HepG2 (cell line): Measurements from ENCODE around the gene ANKS4B. TPM values are rescaled to one million over a fixed set of nuclear protein-coding genes. Genes with fewer than 3 reads are reported as not detected.

Experiments
- ATAC-seq: fragments of 200-7000 bp; cut with Tn5 transposase; 3 replicates; pipeline ENCODE4 v1.9.1; 2020; ENCODE audit warnings: mild to moderate bottlenecking, moderate library complexity
- BruUV-seq: library from RNA; stranded (reverse); fragments of 400-500 nt; replicated peaks from 2 replicates; lab custom pipeline; 2021; lab: Mats Ljungman, UMichigan
- CTCF ChIA-PET: fragments of 300-600 bp; formaldehyde crosslinking; extraction: SDS; loops from one replicate; lab custom pipeline; 2021; ENCODE audit warnings: low total read pairs, inconsistent platforms, low intra/inter-chr PET ratio; lab: Yijun Ruan, JAX
- POLR2A ChIA-PET: fragments of 350-600 bp; sonication (Branson Sonifier 250); formaldehyde crosslinking; loops from one replicate; lab custom pipeline; 2020; ENCODE audit warnings: antibody characterized with exemption, inconsistent platforms; lab: Yijun Ruan, JAX
- DNase-seq: peaks from one replicate; pipeline ENCODE4 v3.0.0-alpha.2; 2015; ENCODE audit warnings: low spot score
- FAIRE-seq: peaks from 3 replicates; lab custom pipeline; 2011; peaks lifted over from hg19 to GRCh38; lab: Jason Lieb, UNC
- H2AFZ ChIP-seq: one replicate; pipeline ENCODE4 v1.6.1; 2011; ENCODE audit warnings: low read length, inconsistent platforms
- H3K27ac ChIP-seq: fragments of 300-600 bp; 3 replicates; pipeline ENCODE4 v1.8.0; 2011; ENCODE audit warnings: mixed run types, mild to moderate bottlenecking, mixed read lengths, low read length, inconsistent platforms; ENCODE audit not compliant: insufficient read depth; ENCODE audit errors: extremely low read length
- H3K27me3 ChIP-seq, 2 experiments: fragments of 200-600 bp in 1 of 2; 2 replicates in 1 of 2; 3 replicates in 1 of 2; pipeline versions ENCODE4 v1.6.0 to v1.8.0; 2011; ENCODE audit warnings: low read length in 2 of 2, mild to moderate bottlenecking in 2 of 2, moderate library complexity in 2 of 2, inconsistent platforms in 1 of 2; ENCODE audit not compliant: insufficient read depth in 2 of 2, control insufficient read depth in 1 of 2
- H3K36me3 ChIP-seq, 2 experiments: fragments of 200-600 bp in 1 of 2; replicated peaks in 1 of 2; 2 replicates in 1 of 2; 3 replicates in 1 of 2; pipeline versions ENCODE4 v1.5.1 to v1.8.0; 2011; ENCODE audit warnings: low read length in 2 of 2, inconsistent platforms in 1 of 2; ENCODE audit not compliant: insufficient read depth in 2 of 2, control insufficient read depth in 1 of 2
- H3K4me1 ChIP-seq: 2 replicates; pipeline ENCODE4 v1.5.1; 2012; ENCODE audit warnings: low read length, inconsistent platforms; ENCODE audit not compliant: insufficient read depth
- H3K4me2 ChIP-seq: 2 replicates; pipeline ENCODE4 v1.6.0; 2011; ENCODE audit warnings: low read depth, low read length, inconsistent platforms
- H3K4me3 ChIP-seq, 3 experiments: fragments of 200-600 bp in 1 of 3; sonication (generic), shearing (Covaris generic) in 1 of 3; replicated peaks in 1 of 3; 2 replicates each; pipeline ENCODE4 v1.5.1; 2011 to 2016; ENCODE audit warnings: low read length in 3 of 3, inconsistent platforms in 2 of 3, low read depth in 2 of 3, mild to moderate bottlenecking in 2 of 3, control low read depth in 1 of 3, mixed read lengths in 1 of 3; ENCODE audit not compliant: insufficient read depth in 1 of 3
- H3K79me2 ChIP-seq: one replicate; pipeline ENCODE4 v1.6.1; 2011; ENCODE audit warnings: low read length, inconsistent platforms; ENCODE audit not compliant: insufficient read depth
- H3K9ac ChIP-seq: 2 replicates; pipeline ENCODE4 v1.6.0; 2011; ENCODE audit warnings: mild to moderate bottlenecking, low read depth, low read length, inconsistent platforms; ENCODE audit not compliant: insufficient read depth
- H3K9me3 ChIP-seq: 2 replicates; pipeline ENCODE4 v1.5.1; 2012; ENCODE audit warnings: mild to moderate bottlenecking, low read length
- H4K20me1 ChIP-seq: 2 replicates; pipeline ENCODE4 v1.6.0; 2011; ENCODE audit warnings: inconsistent platforms, mild to moderate bottlenecking, low read length, moderate library complexity; ENCODE audit not compliant: insufficient read depth
- ARHGAP35 ChIP-seq: sonication (generic); formaldehyde crosslinking; IDR thresholded peaks from 2 replicates; pipeline ENCODE4 v1.9.0; 2022; ENCODE audit warnings: mild to moderate bottlenecking, inconsistent platforms, moderate library complexity, missing genetic modification reagents, borderline replicate concordance
- CCDC6 ChIP-seq: sonication (generic); formaldehyde crosslinking; IDR thresholded peaks from 2 replicates; pipeline ENCODE4 v1.8.1; 2022; ENCODE audit warnings: mild to moderate bottlenecking, missing genetic modification reagents, moderate library complexity
- EZH2 ChIP-seq: conservative IDR thresholded peaks from 2 replicates; pipeline ENCODE4 v1.6.1; 2012; ENCODE audit warnings: mild to moderate bottlenecking, low read depth, low read length, moderate library complexity
- FOXP1 ChIP-seq, 2 experiments: fragments of 450-650 bp in 1 of 2; IDR thresholded peaks; 2 replicates each; pipeline ENCODE4 v1.6.1; 2017 to 2018; ENCODE audit warnings: antibody characterized with exemption in 1 of 2
- JUND ChIP-seq: sonication (generic); formaldehyde crosslinking; IDR thresholded peaks from 2 replicates; pipeline ENCODE4 v1.8.0; 2022; ENCODE audit warnings: mild to moderate bottlenecking, missing genetic modification reagents
- MTF2 ChIP-seq: sonication (generic); formaldehyde crosslinking; IDR thresholded peaks from 2 replicates; pipeline ENCODE4 v1.5.0; 2020; ENCODE audit warnings: missing genetic modification reagents, borderline replicate concordance
- NR3C1 ChIP-seq: sonication (generic); formaldehyde crosslinking; IDR thresholded peaks from 2 replicates; pipeline ENCODE4 v1.4.0; 2020; ENCODE audit warnings: missing genetic modification reagents
- PHF8 ChIP-seq: sonication (generic); formaldehyde crosslinking; IDR thresholded peaks from 2 replicates; pipeline ENCODE4 v1.5.0; 2020; ENCODE audit warnings: missing genetic modification reagents
- THAP8 ChIP-seq: sonication (generic); formaldehyde crosslinking; IDR thresholded peaks from 2 replicates; pipeline ENCODE4 v1.5.1; 2020; ENCODE audit warnings: missing genetic modification reagents, mild to moderate bottlenecking, borderline replicate concordance
- ZFP36L1 ChIP-seq: sonication (generic); formaldehyde crosslinking; IDR thresholded peaks from 2 replicates; pipeline ENCODE4 v1.8.0; 2022; ENCODE audit warnings: mild to moderate bottlenecking, missing genetic modification reagents, moderate library complexity
- ZNF362 ChIP-seq: sonication (generic); formaldehyde crosslinking; IDR thresholded peaks from 2 replicates; pipeline ENCODE4 v1.4.0; 2020; ENCODE audit warnings: missing genetic modification reagents, mild to moderate bottlenecking, borderline replicate concordance
- ZNF367 ChIP-seq: sonication (generic); formaldehyde crosslinking; IDR thresholded peaks from 2 replicates; pipeline ENCODE4 v1.4.0; 2020; ENCODE audit warnings: missing genetic modification reagents, borderline replicate concordance
- ZNF441 ChIP-seq: sonication (generic); formaldehyde crosslinking; IDR thresholded peaks from 2 replicates; pipeline ENCODE4 v1.7.0; 2021; ENCODE audit warnings: missing genetic modification reagents, borderline replicate concordance
- ZSCAN21 ChIP-seq: sonication (generic); formaldehyde crosslinking; IDR thresholded peaks from 2 replicates; pipeline ENCODE4 v1.8.0; 2022; ENCODE audit warnings: mild to moderate bottlenecking, missing genetic modification reagents, moderate library complexity, borderline replicate concordance
- WGBS: methylation state at CpG from one replicate; pipeline ENCODE4 v1.1.6; 2017; ENCODE audit warnings: low lambda C conversion rate; 5-methylcytosine and 5-hydroxymethylcytosine counted together
- in situ Hi-C: cut with HindIII; loops from 2 replicates; pipeline ENCODE4 v1.10.0; 2017; ENCODE audit warnings: low pct_unique_long_range_greater_than_20kb; ENCODE audit not compliant: extremely low pct_ligation_motif_present
- intact Hi-C: fragments of 100-400 bp; cut with micrococcal nuclease; formaldehyde crosslinking; loops from one replicate; pipeline ENCODE4 v1.10.0; 2022; ENCODE audit not compliant: unreplicated experiment
- polyA plus RNA-seq, 8 experiments: library from polyadenylated mRNA; depleted of rRNA in 3 of 8; stranded (reverse) in 7 of 8; unstranded in 1 of 8; fragments of >200 nt; fragmentation: Illumina TruSeq in 4 of 8; extraction: Trizol in 4 of 8; gene quantifications; 2 replicates each; pipeline versions ENCODE4 v1.2.1 to v1.2.3, GENCODE V29; 2011 to 2016; ENCODE audit warnings: low read depth in 4 of 8, missing spikeins in 1 of 8, mixed read lengths in 1 of 8; ENCODE audit not compliant: insufficient read depth in 1 of 8
- total RNA-seq, 5 experiments: library from RNA; depleted of rRNA; stranded (reverse); fragments of >200 nt; fragmentation: Illumina TruSeq; extraction: Trizol; gene quantifications; 2 replicates each; pipeline ENCODE4 v1.2.3, GENCODE V29; 2016; ENCODE audit warnings: low read depth in 1 of 5

Gene ANKS4B
- total and polyA plus RNA-seq, 2 of the 13 experiments (the other 11 are each of a cell fraction or from before 2014, with no cell fraction given): 6.5 to 30.0 TPM

DNA sequence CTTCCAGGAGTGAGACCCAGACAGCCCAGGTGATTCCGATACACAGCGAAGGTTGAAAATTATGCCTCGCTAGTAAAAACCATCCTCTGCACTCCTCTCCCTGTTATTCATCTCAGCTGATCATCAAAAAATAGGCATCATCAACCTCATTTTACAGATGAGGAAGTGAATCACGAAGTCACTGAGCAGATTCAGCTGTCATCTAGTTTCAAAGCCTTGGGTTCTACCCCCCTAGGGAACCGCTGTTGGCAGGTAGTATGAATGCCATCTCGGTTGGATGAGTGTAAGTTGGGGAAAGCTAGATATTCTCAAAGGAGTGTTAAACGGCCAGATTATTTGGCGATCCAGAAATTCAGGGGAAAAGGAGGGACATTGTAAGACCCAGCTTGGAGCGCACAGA is 42.6 kb downstream of the ANKS4B start (continued):
- TF ChIP-seq CCDC6 (CRISPR knock-in tag): no peak
- TF ChIP-seq EZH2: no peak
- TF ChIP-seq ZNF367 (CRISPR knock-in tag): no peak

GRCh38 chr16:21277045-21277926 is 43.8 kb downstream of the ANKS4B start:
- DNase-seq (no peak), ATAC-seq (peak; percentile 10), FAIRE-seq (no peak)
- Histone ChIP-seq H3K9ac (no peak overlapping the region), H3K9me3 (no peaks in the 10 kb centered on the region), H3K4me2 (peak overlapping the region; percentile 98), H3K4me1 (peaks cover 35% of the 10 kb centered on the region), H3K36me3 (no peaks in the 10 kb centered on the region), H2AFZ (no peak overlapping the region), H3K4me3 (peak overlapping the region; percentile 51 to 79 (median 62); a peak in 5 of 6 replicates), H3K27me3 (peaks cover 0 to 18% of the 10 kb centered on the region in 2 experiments; a peak in 2 of 5 replicates), H3K27ac (no peak overlapping the region), H4K20me1 (no peaks in the 10 kb centered on the region), H3K79me2 (no peaks in the 10 kb centered on the region)
- 68% methylated on average over 17 of the region's 17 CpGs for WGBS
- ChIA-PET POLR2A (no interaction called here), CTCF (interaction anchor here (0.7 to 3.9 kb wide), 5 partner anchors 24 to 121 kb away, joined by 3 to 58 read pairs (median 5); no protein-coding TSS in a partner anchor)
- in situ Hi-C loops: loop anchor here (5.0 kb wide), 1 partner anchor 90 kb away; no protein-coding TSS in a partner anchor
- BruUV-seq: no TSS peak
- intact Hi-C loops: loop anchor here (5.0 kb wide), 1 partner anchor 45 kb away; the partner anchor contains the start of gene ANKS4B
- TF ChIP-seq ARHGAP35: no peak
- TF ChIP-seq ZFP36L1: peak; percentile 34; the same call in 1 of the 2 replicates
- TF ChIP-seq MTF2: 0 out of 2 replicates have a peak, but pooled peaks have one; percentile 7
- TF ChIP-seq ZNF362 (CRISPR knock-in tag): no peak
- no peak for TF ChIP-seq JUND
- TF ChIP-seq ZNF441: 0 out of 2 replicates have a peak, but pooled peaks have one; percentile 30
- TF ChIP-seq ZSCAN21 (CRISPR knock-in tag): 0 out of 2 replicates have a peak, but pooled peaks have one; percentile 54
- no peak for TF ChIP-seq THAP8 (CRISPR knock-in tag)
- no peak for TF ChIP-seq FOXP1 (IDR thresholded peaks at IDR 0.05)
- no peak for TF ChIP-seq FOXP1 (CRISPR knock-in tag; IDR thresholded peaks at IDR 0.05)
- TF ChIP-seq PHF8 (CRISPR knock-in tag): 0 out of 2 replicates have a peak, but pooled peaks have one; percentile 1
- no peak for TF ChIP-seq NR3C1
